ENCODE results near the gene BNIP3.

Gene BNIP3

GRCh38 chr10:131923038-131923756 lies 58.5 kb downstream of the BNIP3 start:
- Histone ChIP-seq H3K36me3 (ENCODE audit: insufficient read depth, low read length) (peaks cover 8% of the 10 kb centered on the region), H3K27ac (ENCODE audit: low read length) (no peak overlapping the region), H3K9ac (ENCODE audit: low read depth, low read length) (no peak overlapping the region), H3K79me2 (ENCODE audit: insufficient read depth, low read length) (peaks cover 99% of the 10 kb centered on the region), H2AFZ (ENCODE audit: low read depth, low read length) (no peak overlapping the region), H3K4me1 (ENCODE audit: insufficient read depth, low read length) (no peaks in the 10 kb centered on the region), H3K4me2 (ENCODE audit: insufficient read depth, low read length) (no peak overlapping the region), H3K4me3 (ENCODE audit: low read depth in 1 of 2, low read length in 2 of 2) (no peak overlapping the region), H3K27me3 (ENCODE audit: insufficient read depth, low read length, poor library complexity) (no peaks in the 10 kb centered on the region), H4K20me1 (ENCODE audit: insufficient read depth, low read length) (peaks cover 76% of the 10 kb centered on the region), H3K9me3 (ENCODE audit: insufficient read depth, low read length, severe bottlenecking) (peaks cover 2% of the 10 kb centered on the region)
- TF ChIP-seq EZH2 (IDR thresholded peaks at IDR 0.05; ENCODE audit: borderline replicate concordance, low read depth, low read length, severe bottlenecking) (no peak), CTCF (IDR thresholded peaks at IDR 0.05; ENCODE audit: borderline replicate concordance, extremely low read depth, low read length, poor library complexity, severe bottlenecking) (no peak)
- DNase-seq: no peak
- no peak for ATAC-seq (ENCODE audit: insufficient read depth, low read depth)

- Histone ChIP-seq H3K27ac (ENCODE audit: low read length) (no peak overlapping the region), H3K9ac (ENCODE audit: low read depth, low read length) (no peak overlapping the region), H3K79me2 (ENCODE audit: insufficient read depth, low read length) (peaks cover 93% of the 10 kb centered on the region), H2AFZ (ENCODE audit: low read depth, low read length) (no peak overlapping the region), H3K27me3 (ENCODE audit: insufficient read depth, low read length, poor library complexity) (no peaks in the 10 kb centered on the region), H4K20me1 (ENCODE audit: insufficient read depth, low read length) (peaks cover 72% of the 10 kb centered on the region), H3K4me1 (ENCODE audit: insufficient read depth, low read length) (no peaks in the 10 kb centered on the region), H3K9me3 (ENCODE audit: insufficient read depth, low read length, severe bottlenecking) (peaks cover 2% of the 10 kb centered on the region), H3K4me2 (ENCODE audit: insufficient read depth, low read length) (no peak overlapping the region), H3K4me3 (ENCODE audit: low read depth in 1 of 2, low read length in 2 of 2) (no peak overlapping the region), H3K36me3 (ENCODE audit: insufficient read depth, low read length) (peaks cover 3% of the 10 kb centered on the region; the same call in 1 of the 2 replicates)
- TF ChIP-seq EZH2 (IDR thresholded peaks at IDR 0.05; ENCODE audit: borderline replicate concordance, low read depth, low read length, severe bottlenecking): no peak
- no peak for TF ChIP-seq CTCF (IDR thresholded peaks at IDR 0.05; ENCODE audit: borderline replicate concordance, extremely low read depth, low read length, poor library complexity, severe bottlenecking)
- no peak for DNase-seq
- no peak; the same call in 2 of the 3 replicates for ATAC-seq (ENCODE audit: insufficient read depth, low read depth)
Observed at GRCh38 chr10:131921184-131921583, 60.5 kb downstream of the BNIP3 start.

- no peak overlapping the region for H3K4me2 ChIP-seq (ENCODE audit: insufficient read depth, low read length)
- peaks cover 3% of the 10 kb centered on the region; the same call in 1 of the 2 replicates for H3K36me3 ChIP-seq (ENCODE audit: insufficient read depth, low read length)
- ATAC-seq (ENCODE audit: insufficient read depth, low read depth): no peak
- H3K27me3 ChIP-seq (ENCODE audit: insufficient read depth, low read length, poor library complexity): no peaks in the 10 kb centered on the region
- no peak overlapping the region for H3K9ac ChIP-seq (ENCODE audit: low read depth, low read length)
- H3K4me3 ChIP-seq (ENCODE audit: low read depth in 1 of 2, low read length in 2 of 2): no peak overlapping the region
- DNase-seq: no peak
- no peak overlapping the region for H3K27ac ChIP-seq (ENCODE audit: low read length)
- peaks cover 2% of the 10 kb centered on the region for H3K9me3 ChIP-seq (ENCODE audit: insufficient read depth, low read length, severe bottlenecking)
- H3K79me2 ChIP-seq (ENCODE audit: insufficient read depth, low read length): peaks cover 93% of the 10 kb centered on the region
- no peak overlapping the region for H2AFZ ChIP-seq (ENCODE audit: low read depth, low read length)
- no peaks in the 10 kb centered on the region for H3K4me1 ChIP-seq (ENCODE audit: insufficient read depth, low read length)
- TF ChIP-seq CTCF (IDR thresholded peaks at IDR 0.05; ENCODE audit: borderline replicate concordance, extremely low read depth, low read length, poor library complexity, severe bottlenecking) (no peak), EZH2 (IDR thresholded peaks at IDR 0.05; ENCODE audit: borderline replicate concordance, low read depth, low read length, severe bottlenecking) (no peak)
- peaks cover 72% of the 10 kb centered on the region for H4K20me1 ChIP-seq (ENCODE audit: insufficient read depth, low read length)
Observed at GRCh38 chr10:131920693-131921092, 61.0 kb downstream of the BNIP3 start.
